ACC112 (cell line): ENCODE results near the gene RNASEH2B.

Experiments
- H2AFZ ChIP-seq: fragments of 200-600 bp; sonication (generic); one replicate; pipeline ENCODE4 v1.6.0; 2017; ENCODE audit warnings: antibody characterized with exemption, low read length; ENCODE audit not compliant: unreplicated experiment
- H3K27ac ChIP-seq: fragments of 200-600 bp; sonication (generic); 2 replicates; pipeline ENCODE4 v1.5.1; 2014; ENCODE audit warnings: low read depth, mild to moderate bottlenecking, antibody characterized with exemption, low read length, moderate library complexity
- H3K27me3 ChIP-seq: fragments of 200-600 bp; sonication (generic); 2 replicates; pipeline ENCODE4 v1.6.1; 2014; ENCODE audit warnings: mild to moderate bottlenecking, antibody characterized with exemption, low read length, moderate library complexity, mixed read lengths; ENCODE audit not compliant: insufficient read depth
- H3K36me3 ChIP-seq: fragments of 200-600 bp; sonication (generic); 2 replicates; pipeline ENCODE4 v1.6.1; 2016; ENCODE audit warnings: mild to moderate bottlenecking, antibody characterized with exemption, low read length, moderate library complexity, mixed read lengths; ENCODE audit not compliant: insufficient read depth
- H3K4me1 ChIP-seq: fragments of 200-600 bp; sonication (generic); one replicate; pipeline ENCODE4 v1.6.1; 2016; ENCODE audit warnings: low read length, mixed read lengths; ENCODE audit not compliant: insufficient read depth, unreplicated experiment, control insufficient read depth
- H3K4me3 ChIP-seq: fragments of 200-600 bp; sonication (generic); 2 replicates; pipeline ENCODE4 v1.5.1; 2014; ENCODE audit warnings: mild to moderate bottlenecking, low read depth, low read length
- H3K79me2 ChIP-seq: fragments of 200-600 bp; sonication (generic); one replicate; pipeline ENCODE4 v1.6.0; 2016; ENCODE audit warnings: low read length; ENCODE audit not compliant: control insufficient read depth, unreplicated experiment, insufficient read depth

RNASEH2B gene

DNA sequence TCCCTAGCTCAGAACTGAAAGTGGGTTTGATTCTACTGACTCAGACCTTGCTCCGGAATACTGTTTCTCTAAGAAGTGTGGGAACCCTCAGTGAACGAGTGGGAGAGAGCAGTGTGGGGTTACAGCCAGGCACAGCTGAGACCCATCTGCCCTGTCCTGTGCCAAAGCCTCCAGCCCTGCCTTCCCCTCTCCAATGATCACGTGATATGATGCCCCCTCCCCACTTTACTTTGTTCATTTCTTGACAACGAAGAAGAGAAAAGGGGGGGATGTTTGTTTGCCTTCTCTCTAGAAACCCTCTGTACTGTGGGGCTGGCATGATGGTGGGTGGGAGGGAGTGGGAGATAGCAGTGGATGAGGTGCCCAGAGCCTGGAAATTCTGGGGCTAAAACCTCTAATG lies 96.0 kb downstream of the RNASEH2B start:
- no peak overlapping the region for H3K4me3 ChIP-seq
- H3K27ac ChIP-seq: no peak overlapping the region
- peaks cover 19% of the 10 kb centered on the region; the same call in 1 of the 2 replicates for H3K27me3 ChIP-seq
- H2AFZ ChIP-seq: no peak overlapping the region
- H3K36me3 ChIP-seq: no peaks in the 10 kb centered on the region
- no peaks in the 10 kb centered on the region for H3K79me2 ChIP-seq
- H3K4me1 ChIP-seq: no peaks in the 10 kb centered on the region
